ENCODE results near the gene POLR2J3. TPM values are rescaled to one million over a fixed set of nuclear protein-coding genes. Genes with fewer than 3 reads are reported as not detected.
"Not testable (repeated sequence)": the region's sequence is repeated elsewhere in the genome, so short reads cannot be mapped to it uniquely, and the experiment has no call there.

POLR2J3 gene
- total and polyA plus RNA-seq, 5 experiments from 2014 or later: 27.7 to 119 (median 48.4) TPM

- POLR2A ChIA-PET, ATAC-seq, H3K4me3 Mint-ChIP-seq, H3K9me3 Mint-ChIP-seq, H3K36me3 Mint-ChIP-seq, H3K27me3 Mint-ChIP-seq, H3K4me1 Mint-ChIP-seq, H3K27ac Mint-ChIP-seq, DNase-seq: not testable (repeated sequence)
Measured at GRCh38 chr7:102604431-102605145, 32.2 kb upstream of the POLR2J3 start.

- ATAC-seq, H3K4me1 Mint-ChIP-seq, H3K27ac Mint-ChIP-seq, H3K4me3 Mint-ChIP-seq, H3K36me3 Mint-ChIP-seq, POLR2A ChIA-PET, H3K9me3 Mint-ChIP-seq, DNase-seq, H3K27me3 Mint-ChIP-seq: not testable (repeated sequence)
Measured at GRCh38 chr7:102602317-102602716, 29.9 kb upstream of the POLR2J3 start.

- DNase-seq, H3K9me3 Mint-ChIP-seq, H3K27me3 Mint-ChIP-seq, H3K4me1 Mint-ChIP-seq, ATAC-seq, POLR2A ChIA-PET, H3K36me3 Mint-ChIP-seq, H3K4me3 Mint-ChIP-seq, H3K27ac Mint-ChIP-seq: not testable (repeated sequence)
Measured at GRCh38 chr7:102599699-102600098, 27.3 kb upstream of the POLR2J3 start.

GRCh38 chr7:102596036-102596435 lies 23.7 kb upstream of the POLR2J3 start:
- ATAC-seq, H3K9me3 Mint-ChIP-seq, POLR2A ChIA-PET, H3K27ac Mint-ChIP-seq, H3K4me1 Mint-ChIP-seq, H3K27me3 Mint-ChIP-seq, H3K4me3 Mint-ChIP-seq, DNase-seq, H3K36me3 Mint-ChIP-seq: not testable (repeated sequence)

GRCh38 chr7:102593637-102594334 lies 21.4 kb upstream of the POLR2J3 start:
- peak; percentile 65 to 74 for ATAC-seq
- H3K36me3 Mint-ChIP-seq, H3K4me1 Mint-ChIP-seq, H3K27me3 Mint-ChIP-seq, DNase-seq, H3K4me3 Mint-ChIP-seq, POLR2A ChIA-PET, H3K27ac Mint-ChIP-seq, H3K9me3 Mint-ChIP-seq: not testable (repeated sequence)

GRCh38 chr7:102592477-102593019 lies 20.2 kb upstream of the POLR2J3 start:
- H3K4me3 Mint-ChIP-seq, H3K9me3 Mint-ChIP-seq, H3K4me1 Mint-ChIP-seq, POLR2A ChIA-PET, H3K27ac Mint-ChIP-seq, H3K36me3 Mint-ChIP-seq, H3K27me3 Mint-ChIP-seq: not testable (repeated sequence)
- ATAC-seq (peak; percentile 62 to 74), DNase-seq (peak; percentile 15 to 80 (median 59))

- H3K4me3 Mint-ChIP-seq, H3K27me3 Mint-ChIP-seq, H3K4me1 Mint-ChIP-seq, POLR2A ChIA-PET, H3K9me3 Mint-ChIP-seq, DNase-seq, H3K27ac Mint-ChIP-seq, H3K36me3 Mint-ChIP-seq: not testable (repeated sequence)
- peak; percentile 21 to 34 for ATAC-seq
Measured at GRCh38 chr7:102589857-102590256, 17.5 kb upstream of the POLR2J3 start.

GRCh38 chr7:102583495-102583894 lies 11.1 kb upstream of the POLR2J3 start:
- DNase-seq, H3K36me3 Mint-ChIP-seq, ATAC-seq: not testable (repeated sequence)

GRCh38 chr7:102581722-102582121 lies 9.3 kb upstream of the POLR2J3 start:
- H3K36me3 Mint-ChIP-seq, POLR2A ChIA-PET, DNase-seq, H3K27me3 Mint-ChIP-seq, H3K9me3 Mint-ChIP-seq, H3K27ac Mint-ChIP-seq, H3K4me1 Mint-ChIP-seq, ATAC-seq, H3K4me3 Mint-ChIP-seq: not testable (repeated sequence)

More at GRCh38 chr7:102583495-102583894, 11.1 kb upstream of the POLR2J3 start:
- H3K4me1 Mint-ChIP-seq, H3K4me3 Mint-ChIP-seq, H3K9me3 Mint-ChIP-seq, POLR2A ChIA-PET, H3K27me3 Mint-ChIP-seq, H3K27ac Mint-ChIP-seq: not testable (repeated sequence)

GRCh38 chr7:102578486-102578885 lies 6.1 kb upstream of the POLR2J3 start:
- H3K36me3 Mint-ChIP-seq, H3K27me3 Mint-ChIP-seq, POLR2A ChIA-PET, H3K9me3 Mint-ChIP-seq, H3K27ac Mint-ChIP-seq, H3K4me1 Mint-ChIP-seq, H3K4me3 Mint-ChIP-seq: not testable (repeated sequence)
- ATAC-seq (peak in 1 of 2 donors; percentile 15), DNase-seq (peak in 1 of 10 donors; percentile 52)

GRCh38 chr7:102577315-102578240 lies 5.2 kb upstream of the POLR2J3 start:
- POLR2A ChIA-PET, H3K27ac Mint-ChIP-seq: not testable (repeated sequence)

GRCh38 chr7:102576363-102576762 lies 4.0 kb upstream of the POLR2J3 start:
- H3K4me3 Mint-ChIP-seq, H3K9me3 Mint-ChIP-seq, DNase-seq, H3K27me3 Mint-ChIP-seq, H3K36me3 Mint-ChIP-seq, H3K4me1 Mint-ChIP-seq, H3K27ac Mint-ChIP-seq, ATAC-seq, POLR2A ChIA-PET: not testable (repeated sequence)

More at GRCh38 chr7:102577315-102578240, 5.2 kb upstream of the POLR2J3 start:
- H3K36me3 Mint-ChIP-seq, H3K27me3 Mint-ChIP-seq, H3K9me3 Mint-ChIP-seq, H3K4me3 Mint-ChIP-seq, H3K4me1 Mint-ChIP-seq: not testable (repeated sequence)
- ATAC-seq (peak in 1 of 2 donors; percentile 17), DNase-seq (peak in 1 of 10 donors; percentile 31)

- POLR2A ChIA-PET, H3K4me1 Mint-ChIP-seq, H3K27ac Mint-ChIP-seq, ATAC-seq, H3K4me3 Mint-ChIP-seq, DNase-seq, H3K36me3 Mint-ChIP-seq, H3K9me3 Mint-ChIP-seq, H3K27me3 Mint-ChIP-seq: not testable (repeated sequence)
Measured at GRCh38 chr7:102574607-102575006, 2.2 kb upstream of the POLR2J3 start.

All from naive thymus-derived CD8-positive, alpha-beta T cell (primary cell).